B cell (primary cell): ENCODE data around the gene SPEM3.

Source experiments
- EZH2 ChIP-seq: IDR thresholded peaks from 2 replicates; pipeline ENCODE4 v1.6.1; 2012; ENCODE audit warnings: borderline replicate concordance, low read depth, mild to moderate bottlenecking, moderate library complexity, low read length; ENCODE audit not compliant: insufficient read depth, poor library complexity, severe bottlenecking
- TF ChIP-seq, protein P1 (sequence below): fragments of 200-600 bp; IDR thresholded peaks from one replicate; pipeline ENCODE4 v1.8.0; 2022; ENCODE audit warnings: antibody characterized with exemption, mild to moderate bottlenecking

DNA sequence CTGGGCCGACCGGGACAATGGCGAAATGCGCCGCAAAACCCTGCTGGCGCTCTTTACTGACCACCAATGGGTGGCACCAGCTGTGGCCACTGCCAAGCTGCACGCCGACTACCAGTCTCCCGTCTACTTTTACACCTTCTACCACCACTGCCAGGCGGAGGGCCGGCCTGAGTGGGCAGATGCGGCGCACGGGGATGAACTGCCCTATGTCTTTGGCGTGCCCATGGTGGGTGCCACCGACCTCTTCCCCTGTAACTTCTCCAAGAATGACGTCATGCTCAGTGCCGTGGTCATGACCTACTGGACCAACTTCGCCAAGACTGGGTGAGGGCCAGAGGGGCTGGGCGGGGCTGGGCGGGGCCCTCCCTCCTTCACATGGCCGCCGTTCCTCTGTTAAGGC, 12.9 kb upstream of the SPEM3 start:
- TF ChIP-seq, protein P1, sequence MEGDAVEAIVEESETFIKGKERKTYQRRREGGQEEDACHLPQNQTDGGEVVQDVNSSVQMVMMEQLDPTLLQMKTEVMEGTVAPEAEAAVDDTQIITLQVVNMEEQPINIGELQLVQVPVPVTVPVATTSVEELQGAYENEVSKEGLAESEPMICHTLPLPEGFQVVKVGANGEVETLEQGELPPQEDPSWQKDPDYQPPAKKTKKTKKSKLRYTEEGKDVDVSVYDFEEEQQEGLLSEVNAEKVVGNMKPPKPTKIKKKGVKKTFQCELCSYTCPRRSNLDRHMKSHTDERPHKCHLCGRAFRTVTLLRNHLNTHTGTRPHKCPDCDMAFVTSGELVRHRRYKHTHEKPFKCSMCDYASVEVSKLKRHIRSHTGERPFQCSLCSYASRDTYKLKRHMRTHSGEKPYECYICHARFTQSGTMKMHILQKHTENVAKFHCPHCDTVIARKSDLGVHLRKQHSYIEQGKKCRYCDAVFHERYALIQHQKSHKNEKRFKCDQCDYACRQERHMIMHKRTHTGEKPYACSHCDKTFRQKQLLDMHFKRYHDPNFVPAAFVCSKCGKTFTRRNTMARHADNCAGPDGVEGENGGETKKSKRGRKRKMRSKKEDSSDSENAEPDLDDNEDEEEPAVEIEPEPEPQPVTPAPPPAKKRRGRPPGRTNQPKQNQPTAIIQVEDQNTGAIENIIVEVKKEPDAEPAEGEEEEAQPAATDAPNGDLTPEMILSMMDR: no peak
- no peak for TF ChIP-seq EZH2
